GM12892 (cell line): ENCODE results near the gene BHLHE23. TPM values are rescaled to one million over a fixed set of nuclear protein-coding genes. Genes with fewer than 3 reads are reported as not detected.

ENCODE experiments used
- DNase-seq: peaks from one replicate; pipeline ENCODE4 v3.0.0; 2011; ENCODE audit not compliant: insufficient read length
- FAIRE-seq: peaks from 2 replicates; lab custom pipeline; 2011; peaks lifted over from hg19 to GRCh38; lab: Jason Lieb, UNC
- POLR2A ChIP-seq: IDR thresholded peaks from 2 replicates; pipeline ENCODE4 v1.6.1; 2011; ENCODE audit warnings: low read depth, low read length, control low read depth
- POLR2AphosphoS5 ChIP-seq: IDR thresholded peaks from 2 replicates; pipeline ENCODE4 v1.6.1; 2011; ENCODE audit warnings: low read depth, low read length, control low read depth
- TAF1 ChIP-seq: IDR thresholded peaks from 2 replicates; pipeline ENCODE4 v1.6.1; 2011; ENCODE audit warnings: low read depth, mild to moderate bottlenecking, control low read depth, low read length, borderline replicate concordance
- polyA plus RNA-seq: library from polyadenylated mRNA; unstranded; fragments of >200 nt; gene quantifications from one replicate; pipeline ENCODE4 v1.2.1, GENCODE V29; 2012; ENCODE audit warnings: missing spikeins, inconsistent platforms; ENCODE audit not compliant: missing spikeins

Gene BHLHE23
- not detected for polyA plus RNA-seq

DNA sequence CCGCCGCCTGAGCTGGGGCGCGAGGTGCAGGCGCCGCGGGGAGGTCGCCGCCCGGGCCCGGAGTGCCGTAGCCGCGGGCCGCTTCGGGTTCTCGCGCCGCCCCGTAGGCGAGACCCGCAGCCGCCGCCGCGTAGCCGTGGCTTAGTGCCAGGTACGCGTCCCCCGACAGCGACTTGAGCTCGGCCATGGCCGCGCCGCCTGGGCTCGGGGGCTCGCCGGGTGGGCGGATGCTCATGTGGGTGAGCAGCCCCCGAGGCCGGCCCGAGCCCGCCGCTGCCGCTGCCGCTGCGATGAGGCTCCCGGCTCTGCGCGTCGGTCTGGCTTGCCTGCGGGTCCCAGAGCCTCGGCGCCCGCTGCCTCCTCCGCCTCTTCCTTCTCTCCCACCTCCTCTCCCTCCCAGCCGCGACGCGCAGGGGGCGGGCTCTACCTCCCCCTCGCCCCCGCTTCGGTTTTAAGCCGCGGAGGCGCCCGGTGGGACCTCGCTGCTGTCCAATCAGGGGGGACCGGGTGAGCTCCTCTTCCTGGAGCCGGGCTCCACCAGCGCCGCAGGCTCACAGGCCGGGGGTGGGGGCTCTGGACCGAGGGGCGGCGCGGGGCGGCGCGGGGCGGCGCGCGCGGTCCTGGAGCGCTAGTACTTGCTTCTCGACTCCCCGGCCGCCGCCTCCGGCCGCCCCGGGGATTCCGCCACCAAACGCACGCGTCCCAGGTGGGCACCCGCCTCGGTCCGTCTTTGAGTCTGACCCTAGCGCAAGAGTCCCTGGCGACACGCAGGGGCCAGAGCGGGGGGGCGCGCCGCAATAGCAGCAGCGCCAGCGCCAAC, at the start of gene BHLHE23:
Gene BHLHE23 (minus strand): TSS at position 425 of the 820 bp plus-strand sequence. CDS start 190 bp downstream, at position 235.
- DNase-seq (no peak), FAIRE-seq (no peak)

DNA sequence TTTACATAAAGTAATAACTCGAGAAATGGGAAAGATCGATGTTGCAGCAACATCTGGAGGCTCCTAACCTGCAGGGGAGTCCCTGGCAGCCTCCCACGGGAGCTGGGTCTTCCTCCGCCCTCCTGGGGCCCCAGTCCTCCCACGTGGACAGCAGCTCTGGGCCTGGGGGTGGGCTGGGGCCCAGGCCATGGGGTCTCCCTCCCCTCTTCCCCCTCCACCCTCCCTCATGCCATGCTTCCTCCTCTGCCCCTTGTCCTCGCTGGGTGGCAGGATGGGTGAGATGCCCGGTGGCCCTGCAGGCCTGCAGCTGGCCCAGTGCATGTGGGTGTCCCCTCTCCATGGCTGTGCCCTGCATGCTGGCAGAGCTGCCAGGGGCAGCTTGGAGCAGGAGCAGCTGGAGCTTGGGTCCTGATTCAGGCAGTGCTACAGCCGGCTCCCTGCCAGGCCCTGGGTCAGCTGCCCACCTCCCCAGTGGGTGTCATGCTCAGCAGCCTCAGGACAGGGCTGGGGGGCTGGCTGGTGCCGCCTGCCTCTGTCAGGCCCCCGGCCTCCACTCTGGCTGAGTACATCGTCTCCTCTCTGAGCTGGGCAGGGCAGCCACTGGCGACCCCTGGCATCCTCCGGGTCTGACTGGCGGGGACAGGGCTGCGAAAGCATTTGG, 48.9 kb upstream of the BHLHE23 start:
- DNase-seq (no peak), FAIRE-seq (no peak)
- TF ChIP-seq TAF1, result no peak
- no peak for TF ChIP-seq POLR2A
- TF ChIP-seq POLR2AphosphoS5, result no peak

More for the DNA sequence above, at the start of gene BHLHE23:
- no peak for TF ChIP-seq POLR2A
- no peak for TF ChIP-seq TAF1
- no peak for TF ChIP-seq POLR2AphosphoS5

DNA sequence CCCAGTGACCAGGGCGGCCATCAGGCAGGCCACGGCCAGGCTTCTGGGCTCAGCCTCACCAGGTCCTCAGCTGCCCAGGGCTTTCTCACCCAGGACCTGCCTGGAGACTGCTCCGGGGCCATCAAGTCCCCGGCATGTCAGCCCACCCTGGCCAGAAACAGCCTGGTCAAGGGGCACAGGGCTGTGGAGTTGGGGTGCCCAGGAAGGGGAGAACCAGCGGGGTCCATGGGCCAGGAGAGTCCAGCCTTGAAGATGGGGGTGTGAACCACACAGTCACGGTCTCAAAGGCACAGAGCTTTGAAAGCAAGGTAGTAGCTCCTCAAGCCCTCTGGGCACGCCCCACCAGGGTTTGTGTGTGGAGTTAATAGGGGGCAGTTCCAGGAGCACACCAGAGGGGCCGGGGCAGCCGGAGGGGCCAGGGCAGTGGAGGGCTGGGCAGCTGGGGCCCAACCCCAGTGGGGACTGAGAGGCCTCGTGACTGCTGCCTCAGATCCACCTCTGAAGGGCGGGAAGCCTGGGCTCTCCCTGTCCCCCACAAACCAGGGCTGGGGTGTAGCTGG, 48.0 kb upstream of the BHLHE23 start:
- DNase-seq, result no peak
- no peak for FAIRE-seq
- TF ChIP-seq POLR2AphosphoS5 (no peak), TAF1 (no peak), POLR2A (no peak)

DNA sequence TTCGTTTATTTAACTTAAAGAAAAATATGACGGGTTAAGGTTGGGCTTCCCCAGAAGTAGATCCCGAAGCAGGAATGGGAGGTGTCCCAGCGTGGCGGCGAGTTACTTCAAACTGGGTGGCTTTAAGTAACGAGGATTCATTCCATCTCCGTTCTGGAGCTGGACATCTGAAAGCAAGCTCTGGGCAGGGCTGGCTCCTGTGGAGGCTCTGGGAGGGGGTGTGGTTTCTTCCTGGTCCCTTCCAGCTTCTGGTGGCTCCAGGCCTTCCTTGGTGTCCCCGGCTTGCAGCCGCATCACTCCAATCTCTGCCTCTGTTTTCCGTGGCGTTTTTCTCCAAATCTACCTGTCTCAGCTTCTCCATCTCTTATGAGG, 47.3 kb upstream of the BHLHE23 start:
- DNase-seq (no peak), FAIRE-seq (no peak)
- TF ChIP-seq POLR2A (no peak), TAF1 (no peak), POLR2AphosphoS5 (no peak)

DNA sequence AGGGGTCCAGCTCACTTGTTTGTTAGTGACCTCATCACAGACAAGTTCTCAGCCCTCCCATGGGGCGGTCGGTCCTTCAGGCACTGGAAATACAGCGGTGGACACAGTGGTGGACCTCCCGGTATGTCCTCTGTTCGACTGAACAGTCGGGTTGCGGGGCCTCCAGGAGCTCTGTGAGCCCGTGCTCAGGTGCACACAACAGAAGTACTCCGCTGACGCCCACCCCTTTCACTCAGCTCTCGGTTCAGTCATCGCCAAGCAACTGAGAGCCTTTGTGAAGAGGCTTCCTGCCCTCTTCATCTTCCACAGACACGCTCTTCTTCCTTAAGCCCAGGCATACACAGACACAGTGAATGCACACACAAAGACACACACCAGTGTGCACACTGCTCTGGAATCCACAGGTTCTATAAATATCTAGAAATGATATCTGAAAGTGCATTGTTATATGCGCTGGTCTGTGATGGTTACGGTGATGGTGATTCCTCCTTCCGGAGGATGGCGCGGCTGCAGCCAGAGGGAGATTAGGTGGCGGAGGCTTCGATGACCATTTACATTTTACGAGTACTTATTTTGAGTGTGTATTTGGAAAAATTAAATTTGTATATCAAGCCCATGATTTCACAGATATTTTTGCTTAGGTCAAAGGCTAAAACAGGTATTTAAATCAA, 46.8 kb upstream of the BHLHE23 start:
- no peak for FAIRE-seq
- DNase-seq, result no peak
- no peak for TF ChIP-seq POLR2A
- no peak for TF ChIP-seq POLR2AphosphoS5
- TF ChIP-seq TAF1, result no peak

DNA sequence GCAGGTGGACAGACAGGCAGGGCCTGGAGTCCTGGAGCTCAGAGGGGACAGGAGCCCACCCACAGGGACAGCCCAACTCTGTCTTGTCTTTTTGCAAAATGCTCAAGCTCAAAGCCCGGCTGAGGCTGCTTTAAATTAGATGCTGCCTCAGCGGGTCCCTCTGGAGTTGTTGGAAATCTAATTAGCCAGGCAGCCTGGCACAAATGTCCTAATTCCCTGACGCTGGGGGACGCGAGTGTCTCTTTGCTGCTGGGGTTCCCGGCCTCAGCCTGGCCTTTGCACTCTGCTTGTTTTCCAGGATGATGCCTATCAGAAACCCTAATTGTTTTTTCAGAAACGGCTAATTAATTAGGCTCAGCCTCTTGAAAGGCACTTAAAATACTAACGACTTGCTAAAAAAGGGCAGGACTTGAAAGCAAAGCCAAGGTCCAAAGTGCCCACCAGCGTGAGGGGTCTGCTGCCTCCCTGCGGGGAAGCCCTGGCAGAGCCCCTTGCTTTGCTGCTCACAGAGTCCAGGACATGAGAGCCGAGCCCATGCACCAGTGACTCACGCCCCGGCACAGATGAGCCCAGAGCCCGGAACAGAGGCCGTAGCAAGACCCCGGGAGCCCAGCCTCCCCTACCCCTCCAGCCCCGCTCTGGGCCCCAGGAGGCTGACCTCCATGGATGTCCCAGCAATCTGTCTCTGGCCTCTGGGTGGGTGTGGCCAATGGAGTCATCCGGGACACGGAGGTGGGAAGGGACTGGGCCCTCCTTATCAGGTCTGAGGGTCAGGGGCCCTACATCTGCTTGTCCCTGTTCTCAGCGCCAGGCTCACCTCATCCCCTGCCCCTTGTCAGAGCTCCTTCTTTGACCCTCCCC, 46.0 kb upstream of the BHLHE23 start:
- DNase-seq (no peak), FAIRE-seq (no peak)
- TF ChIP-seq TAF1 (no peak), POLR2A (no peak), POLR2AphosphoS5 (no peak)

DNA sequence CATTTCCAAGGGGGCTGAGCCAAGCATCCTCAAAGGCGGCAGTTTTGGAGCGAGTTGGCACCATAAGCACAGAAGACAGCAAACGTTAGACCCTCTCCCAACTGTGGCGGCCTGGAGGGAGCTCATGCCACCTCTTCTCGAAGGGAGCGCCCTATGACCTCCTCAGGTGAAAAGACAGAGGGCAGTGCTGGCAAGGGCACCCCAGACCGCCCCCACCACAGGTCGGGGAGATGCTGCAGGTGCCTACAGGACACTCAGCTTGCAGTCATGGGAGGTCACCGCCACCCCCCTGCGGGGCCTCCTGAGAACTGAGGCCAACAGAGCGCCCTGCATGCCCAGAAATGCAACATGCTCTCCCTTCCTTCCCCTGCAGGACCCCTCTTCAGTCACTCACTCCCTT, 45.1 kb upstream of the BHLHE23 start:
- TF ChIP-seq POLR2A (no peak), POLR2AphosphoS5 (no peak), TAF1 (no peak)
- no peak for FAIRE-seq
- DNase-seq, result no peak

DNA sequence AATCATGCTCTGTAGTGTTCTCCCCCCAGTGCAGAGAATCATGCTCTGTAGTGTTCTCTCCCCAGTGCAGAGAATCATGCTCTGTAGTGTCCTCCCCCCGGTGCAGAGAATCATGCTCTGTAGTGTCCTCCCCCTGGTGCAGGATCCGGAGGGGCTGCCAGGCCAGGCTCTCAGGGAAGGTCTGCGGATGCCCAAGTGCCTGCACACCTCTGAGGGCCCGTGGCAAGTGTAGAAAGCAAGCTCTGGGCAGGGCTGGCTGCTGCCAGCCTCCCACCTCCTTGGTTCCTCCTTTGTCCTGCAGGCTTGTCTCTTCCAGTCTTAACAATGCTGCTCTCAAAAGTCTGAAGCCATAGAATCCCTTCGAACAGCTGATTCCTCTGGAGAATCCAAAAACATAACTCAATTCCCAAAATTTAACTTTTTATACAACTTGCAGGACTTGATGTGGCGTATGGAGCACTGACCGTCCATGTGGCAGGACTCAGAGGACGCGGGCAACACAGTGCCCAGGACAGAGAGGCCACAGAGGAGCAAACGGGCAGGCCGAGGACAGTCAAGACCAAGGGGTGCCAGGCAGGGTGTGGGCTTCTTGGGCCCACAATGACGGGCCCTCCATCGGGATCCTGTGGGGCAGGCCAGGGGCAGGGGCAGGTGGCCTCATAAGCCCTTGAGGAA, 44.6 kb upstream of the BHLHE23 start:
- TF ChIP-seq POLR2AphosphoS5 (no peak), POLR2A (no peak), TAF1 (no peak)
- DNase-seq, result no peak
- FAIRE-seq, result no peak

DNA sequence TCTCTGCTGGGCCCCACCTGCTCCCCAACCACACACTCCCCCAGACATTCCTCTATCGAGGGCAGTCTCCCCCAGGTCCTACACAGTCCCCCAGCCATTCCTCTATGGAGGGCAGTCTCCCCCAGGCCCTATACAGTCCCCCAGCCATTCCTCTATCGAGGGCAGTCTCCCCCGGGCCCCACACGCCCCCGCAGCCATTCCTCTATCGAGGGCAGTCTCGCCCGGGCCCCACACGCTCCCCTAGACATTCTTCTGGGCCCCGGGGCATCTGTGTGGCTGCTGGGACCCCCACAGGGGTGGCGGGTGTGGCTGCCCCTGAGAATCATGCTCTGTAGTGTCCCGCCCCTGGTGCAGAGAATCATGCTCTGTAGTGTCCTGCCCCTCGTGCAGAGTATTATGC, 43.6 kb upstream of the BHLHE23 start:
- TF ChIP-seq POLR2A (no peak), TAF1 (no peak)
- DNase-seq (no peak), FAIRE-seq (no peak)
